IPS DF 6.9 (cell line): ENCODE data around the gene SIGLEC14.
"Not testable (repeated sequence)": the region's sequence is repeated elsewhere in the genome, so short reads cannot be mapped to it uniquely, and the experiment has no call there.

Source experiments
- DNase-seq: peaks from one replicate; pipeline ENCODE4 v3.0.0-alpha.2; 2013; ENCODE audit warnings: low read depth, low spot score
- H3K27ac ChIP-seq: one replicate; pipeline ENCODE4 v1.5.1; 2013; ENCODE audit warnings: low read length, control low read depth
- H3K27me3 ChIP-seq: 2 replicates; pipeline ENCODE4 v1.6.1; 2013; ENCODE audit warnings: mild to moderate bottlenecking, low read length; ENCODE audit not compliant: control insufficient read depth, insufficient read depth
- H3K36me3 ChIP-seq: 2 replicates; pipeline ENCODE4 v1.6.1; 2013; ENCODE audit warnings: low read length; ENCODE audit not compliant: control insufficient read depth, insufficient read depth
- H3K4me1 ChIP-seq: 2 replicates; pipeline ENCODE4 v1.6.1; 2013; ENCODE audit warnings: low read length; ENCODE audit not compliant: control insufficient read depth, insufficient read depth
- H3K4me3 ChIP-seq: 2 replicates; pipeline ENCODE4 v1.5.1; 2013; ENCODE audit warnings: mild to moderate bottlenecking, low read length
- H3K9me3 ChIP-seq: 2 replicates; pipeline ENCODE4 v1.6.1; 2013; ENCODE audit warnings: low read length, inconsistent platforms; ENCODE audit not compliant: control insufficient read depth, insufficient read depth
- WGBS: extraction: QIAGEN DNeasy Blood & Tissue Kit; methylation state at CpG from one replicate; pipeline ENCODE4 v1.1.7; 2013; ENCODE audit warnings: mixed read lengths, missing lambda C conversion rate; ENCODE audit not compliant: insufficient read length, insufficient coverage; 5-methylcytosine and 5-hydroxymethylcytosine counted together

The SIGLEC14 gene

DNA sequence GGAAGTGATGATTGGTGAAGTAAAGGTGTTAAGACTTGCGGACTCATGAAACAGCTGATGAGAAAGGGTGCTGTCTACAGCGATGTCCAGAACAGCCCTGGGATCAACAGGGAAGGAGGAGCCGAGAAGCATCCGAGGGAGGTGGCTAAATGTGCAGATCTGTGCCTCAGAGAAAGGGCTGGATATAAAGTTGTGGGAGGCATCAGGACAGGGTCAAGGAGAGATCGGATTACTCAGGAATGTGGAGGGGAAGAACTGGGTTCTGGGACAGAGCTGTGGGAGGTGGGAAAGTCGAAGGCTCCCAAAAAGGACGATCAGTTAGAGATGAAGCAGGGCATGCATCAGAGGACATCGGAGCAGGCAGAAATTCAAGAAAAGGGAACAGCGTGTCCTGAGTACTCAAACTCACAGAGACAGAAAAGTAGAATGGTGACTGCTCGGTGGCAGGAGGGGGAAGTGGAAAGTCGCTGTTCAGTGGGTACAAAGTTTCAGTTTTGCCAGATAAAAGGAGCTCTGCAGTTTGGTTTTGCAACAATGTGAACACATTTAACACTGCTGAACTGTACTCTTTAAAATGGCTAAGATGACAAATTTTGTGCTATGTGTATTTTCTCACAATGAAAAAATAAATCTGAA lies 1.9 kb downstream of the SIGLEC14 start:
- Histone ChIP-seq H3K27ac (no peak overlapping the region), H3K36me3 (no peaks in the 10 kb centered on the region), H3K27me3 (no peaks in the 10 kb centered on the region), H3K4me3 (no peak overlapping the region), H3K4me1 (no peaks in the 10 kb centered on the region), H3K9me3 (no peaks in the 10 kb centered on the region)
- WGBS = no CpG with 5 or more reads among the region's 11 CpGs
- DNase-seq = no peak

DNA sequence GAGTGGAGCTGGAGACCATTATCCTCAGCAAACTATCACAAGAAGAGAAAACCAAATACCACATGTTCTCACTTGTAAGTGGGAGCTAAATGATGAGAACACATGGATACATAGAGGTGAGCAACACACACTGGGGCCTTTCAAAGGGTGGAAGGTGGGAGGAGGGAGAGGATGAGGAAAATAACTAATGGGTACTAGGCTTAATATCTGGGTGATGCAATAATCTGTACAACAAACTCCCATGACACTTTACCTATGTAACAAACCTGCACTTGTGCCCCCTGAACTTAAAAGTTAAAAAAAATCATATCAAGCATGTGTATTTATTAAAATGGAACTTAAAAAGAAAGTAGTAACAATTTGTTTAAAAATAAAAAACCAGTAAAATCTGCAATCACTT lies 5.0 kb downstream of the SIGLEC14 start:
- DNase-seq = no peak
- H3K9me3 ChIP-seq = no peaks in the 10 kb centered on the region
- H3K4me1 ChIP-seq = no peaks in the 10 kb centered on the region
- H3K27me3 ChIP-seq = no peaks in the 10 kb centered on the region
- no peak overlapping the region for H3K4me3 ChIP-seq
- H3K27ac ChIP-seq = no peak overlapping the region
- H3K36me3 ChIP-seq = no peaks in the 10 kb centered on the region

DNA sequence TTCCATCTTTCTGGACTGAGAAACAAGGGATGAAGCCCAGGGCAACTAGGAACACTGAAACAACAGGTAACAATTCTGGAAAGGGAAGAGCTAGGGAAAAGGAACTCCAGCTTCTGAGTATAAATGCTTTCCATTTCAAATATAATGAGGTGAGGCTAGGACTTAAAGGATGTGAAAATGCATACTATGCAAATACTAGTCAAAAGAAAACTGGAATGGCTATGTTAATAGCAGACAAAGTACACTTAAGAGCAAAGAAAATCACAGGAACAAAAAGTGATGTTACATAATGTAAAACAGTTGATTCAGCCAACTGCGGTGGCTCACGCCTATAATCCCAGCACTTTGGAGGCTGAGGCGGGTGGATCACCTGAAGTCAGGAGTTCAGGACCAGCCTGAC lies 6.2 kb downstream of the SIGLEC14 start:
- Histone ChIP-seq H3K27ac (no peak overlapping the region), H3K27me3 (no peaks in the 10 kb centered on the region), H3K36me3 (no peaks in the 10 kb centered on the region), H3K9me3 (peaks cover 3% of the 10 kb centered on the region), H3K4me1 (no peaks in the 10 kb centered on the region), H3K4me3 (no peak overlapping the region)
- no CpG with 5 or more reads among the region's 3 CpGs for WGBS
- no peak for DNase-seq

DNA sequence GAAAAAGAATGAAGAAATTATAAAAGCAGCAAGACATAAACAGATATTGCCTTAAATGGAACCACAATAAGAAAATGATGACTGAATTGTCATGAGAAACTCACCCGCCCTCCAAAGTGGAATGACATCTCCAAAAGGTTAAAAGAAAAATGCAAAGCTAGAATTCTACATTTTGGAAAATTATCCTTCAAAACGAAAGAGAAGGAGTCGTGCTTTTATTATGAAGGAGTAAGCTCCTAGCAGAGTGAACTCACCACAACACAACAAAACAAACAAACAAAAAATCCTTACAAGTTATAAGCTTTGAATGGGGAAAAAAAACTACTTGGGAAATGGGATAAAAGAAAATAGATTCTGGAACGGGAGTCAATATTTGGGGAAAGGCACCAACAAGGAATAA lies 6.7 kb downstream of the SIGLEC14 start:
- Histone ChIP-seq H3K27ac (no peak overlapping the region), H3K9me3 (peaks cover 3% of the 10 kb centered on the region), H3K27me3 (no peaks in the 10 kb centered on the region), H3K36me3 (no peaks in the 10 kb centered on the region), H3K4me3 (no peak overlapping the region), H3K4me1 (no peaks in the 10 kb centered on the region)
- DNase-seq = no peak
- no CpG with 5 or more reads among the region's 4 CpGs for WGBS

DNA sequence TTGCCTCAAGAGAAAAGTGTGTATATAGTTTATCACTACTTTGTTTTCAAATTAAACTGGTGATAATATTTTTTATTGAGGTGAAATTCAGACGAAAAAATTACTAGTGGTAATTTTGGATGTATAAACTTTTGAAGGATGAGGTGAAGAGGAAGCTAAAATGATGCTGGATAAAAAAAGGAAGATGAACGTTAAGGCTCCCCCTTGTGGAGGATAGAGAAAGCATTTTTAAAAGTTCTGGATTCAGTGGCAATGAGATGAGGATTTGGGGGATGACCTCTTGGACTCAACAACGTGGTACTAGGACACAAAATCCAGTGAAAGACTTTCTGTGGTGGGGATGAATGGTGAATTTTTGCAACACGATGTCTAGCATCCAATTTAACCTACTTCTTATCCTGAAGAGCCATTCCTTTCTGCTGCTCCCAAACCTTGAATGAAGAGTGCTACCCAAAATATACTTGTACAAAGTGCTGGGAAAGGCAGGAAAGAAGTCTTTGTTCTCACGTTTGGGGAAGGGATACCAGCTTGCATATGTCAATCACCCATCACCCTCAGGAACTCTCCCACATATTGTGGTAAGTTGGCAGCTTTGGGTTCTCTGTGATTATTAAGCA lies 9.2 kb downstream of the SIGLEC14 start:
- no peaks in the 10 kb centered on the region for H3K4me1 ChIP-seq
- H3K27me3 ChIP-seq = no peaks in the 10 kb centered on the region
- WGBS = 100% methylated on average over 1 of the region's 5 CpGs
- DNase-seq = no peak
- no peaks in the 10 kb centered on the region for H3K36me3 ChIP-seq
- H3K9me3 ChIP-seq = peaks cover 3% of the 10 kb centered on the region
- H3K27ac ChIP-seq = no peak overlapping the region
- no peak overlapping the region for H3K4me3 ChIP-seq

DNA sequence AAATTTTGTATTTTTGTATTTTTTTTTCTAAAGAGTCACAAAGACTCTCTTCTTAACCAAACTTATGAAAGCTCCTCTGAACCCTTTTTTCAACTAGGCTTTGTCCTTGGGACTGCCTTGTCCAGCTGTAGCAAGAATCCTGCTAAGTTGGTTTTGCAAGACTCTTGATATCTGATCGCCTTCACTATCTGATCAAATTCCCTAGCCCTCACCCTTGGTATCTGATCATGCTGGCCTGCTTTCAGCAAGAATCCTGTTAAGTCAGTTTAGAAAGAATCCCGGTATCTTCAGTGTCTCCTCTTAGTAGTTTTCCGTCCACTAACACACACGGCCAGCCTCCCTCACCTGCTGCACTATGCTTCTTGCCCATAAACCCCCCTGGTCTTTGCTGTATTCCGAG lies 14.5 kb downstream of the SIGLEC14 start:
- H3K4me3 ChIP-seq = no peak overlapping the region
- DNase-seq = no peak
- no peak overlapping the region for H3K27ac ChIP-seq
- no peaks in the 10 kb centered on the region for H3K36me3 ChIP-seq
- H3K9me3 ChIP-seq = peaks cover 3% of the 10 kb centered on the region
- no peaks in the 10 kb centered on the region for H3K27me3 ChIP-seq
- H3K4me1 ChIP-seq = no peaks in the 10 kb centered on the region; the same call in 1 of the 2 replicates
- no CpG with 5 or more reads among the region's 5 CpGs for WGBS

DNA sequence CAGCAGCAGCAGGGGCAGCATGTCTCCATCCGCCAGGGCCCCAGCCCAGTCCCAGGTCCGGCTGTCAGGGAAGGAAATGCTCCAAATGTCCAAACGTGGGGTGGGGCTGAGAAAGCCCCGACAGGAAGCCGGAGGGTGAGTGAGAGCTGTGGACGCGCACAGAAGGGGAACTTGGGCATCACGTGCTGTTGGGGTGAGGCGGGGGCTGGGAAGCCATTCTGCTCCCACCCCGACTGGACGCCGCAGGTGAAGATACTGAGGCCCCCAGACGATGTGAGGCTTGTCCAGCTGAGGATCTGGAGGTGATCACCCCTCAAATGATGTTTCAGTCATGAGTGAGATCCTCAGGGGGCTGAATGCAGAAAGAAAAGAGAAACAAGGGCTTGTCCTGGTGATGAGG lies 16.3 kb downstream of the SIGLEC14 start, which contains the start of gene SIGLEC5:
TSS of gene SIGLEC5 (minus strand) at position 87 of the 400 bp plus-strand sequence. CDS start at position 21, 66 bp downstream.
- not testable (repeated sequence) for H3K27me3 ChIP-seq, H3K9me3 ChIP-seq, H3K4me1 ChIP-seq, H3K27ac ChIP-seq, DNase-seq, H3K36me3 ChIP-seq, H3K4me3 ChIP-seq
- no CpG with 5 or more reads among the region's 13 CpGs for WGBS

DNA sequence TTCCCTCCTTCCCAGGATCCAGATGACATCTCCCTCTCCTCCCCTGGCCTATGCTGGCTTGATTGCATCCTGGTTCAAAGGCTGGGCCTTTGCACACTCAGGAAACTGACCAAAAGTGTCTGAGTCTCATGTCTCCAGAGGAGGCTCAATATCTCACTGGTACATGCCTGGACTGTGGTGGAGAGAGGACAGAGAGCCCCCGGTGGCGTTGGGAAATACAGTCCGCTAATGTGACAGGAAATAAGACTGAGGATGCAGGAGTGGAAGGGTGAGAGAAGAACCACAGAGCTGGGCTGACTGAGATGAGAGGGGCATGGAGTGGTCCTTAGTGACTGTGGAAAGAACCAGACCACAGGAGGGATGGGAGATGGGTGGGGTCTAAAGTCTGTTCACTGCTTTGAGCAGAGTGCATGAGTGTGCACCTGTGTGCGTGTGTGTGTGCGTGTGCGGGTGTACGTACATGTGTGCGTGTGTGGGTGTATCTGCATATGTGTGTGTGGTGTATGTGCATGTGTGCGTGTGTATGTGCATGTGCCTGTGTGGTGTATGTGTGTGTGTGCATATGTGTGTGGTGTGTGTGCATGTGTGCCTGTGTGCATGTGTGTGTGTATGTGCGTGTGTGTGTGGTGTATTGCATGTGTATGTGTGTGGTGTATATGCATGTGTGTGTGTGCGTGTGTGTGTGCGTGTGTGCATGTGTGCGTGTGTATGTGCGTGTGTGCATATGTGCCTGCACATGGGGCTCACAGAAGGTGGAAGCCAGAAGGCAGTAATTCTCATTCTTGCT lies 18.3 kb downstream of the SIGLEC14 start:
- DNase-seq = no peak
- Histone ChIP-seq H3K27ac (no peak overlapping the region), H3K9me3 (no peaks in the 10 kb centered on the region), H3K4me3 (no peak overlapping the region), H3K27me3 (no peaks in the 10 kb centered on the region), H3K36me3 (no peaks in the 10 kb centered on the region), H3K4me1 (no peaks in the 10 kb centered on the region; the same call in 1 of the 2 replicates)
- no CpG with 5 or more reads among the region's 14 CpGs for WGBS

DNA sequence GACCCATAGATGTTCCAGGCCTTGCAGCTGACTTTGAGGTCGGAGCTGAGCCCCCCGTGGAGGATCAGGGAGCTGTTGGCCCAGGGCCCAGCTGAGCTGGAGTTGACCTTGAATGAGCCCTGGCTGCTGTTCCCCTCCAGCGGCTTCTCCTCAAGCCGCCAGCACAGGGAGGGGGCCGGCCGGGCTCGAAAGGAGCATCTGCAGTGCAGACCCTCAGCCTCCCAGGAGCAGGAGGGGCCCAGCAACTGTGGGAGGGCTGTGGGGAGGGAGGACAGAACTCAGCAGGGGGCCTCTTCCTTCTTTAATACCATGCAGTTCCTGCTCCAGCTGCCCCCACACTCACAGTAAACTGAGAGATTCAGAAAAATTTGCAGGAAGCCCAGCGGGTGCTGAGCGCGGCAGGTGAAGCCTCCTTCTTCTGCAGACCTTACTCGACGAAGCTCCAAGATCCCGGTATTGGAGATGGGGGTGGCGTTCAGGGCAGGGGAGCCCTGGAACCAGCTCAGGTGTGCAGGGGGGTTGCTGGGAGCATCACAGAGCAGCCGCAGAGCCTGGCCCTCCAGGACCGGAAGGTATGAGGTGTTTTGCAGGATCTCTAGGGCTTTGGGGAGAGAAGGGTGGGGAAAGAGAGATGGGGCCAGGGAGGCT lies 19.0 kb downstream of the SIGLEC14 start:
- Histone ChIP-seq H3K27ac (no peak overlapping the region), H3K36me3 (no peaks in the 10 kb centered on the region), H3K27me3 (no peaks in the 10 kb centered on the region), H3K4me1 (no peaks in the 10 kb centered on the region; the same call in 1 of the 2 replicates), H3K9me3 (no peaks in the 10 kb centered on the region), H3K4me3 (no peak overlapping the region)
- no peak for DNase-seq
- WGBS = no CpG with 5 or more reads among the region's 16 CpGs

DNA sequence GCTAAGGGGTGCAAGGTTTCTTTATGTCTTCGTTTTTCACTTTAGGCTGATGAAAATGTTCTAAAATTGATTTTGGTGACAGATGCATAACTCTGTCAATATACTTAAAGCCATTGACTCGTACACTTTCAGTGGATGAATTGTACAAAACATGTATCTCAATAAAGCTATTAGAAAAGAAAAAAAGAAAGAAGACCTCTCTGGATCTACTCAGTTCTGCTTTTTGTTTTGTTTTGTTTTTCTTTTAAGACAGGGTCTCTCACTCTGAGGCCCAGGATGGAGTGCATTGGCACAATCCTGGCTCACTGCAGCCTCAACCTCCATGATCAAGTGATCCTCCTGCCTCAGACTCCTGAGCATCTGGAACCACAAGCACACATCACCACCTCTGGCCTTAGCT lies 19.9 kb downstream of the SIGLEC14 start:
- no peaks in the 10 kb centered on the region for H3K27me3 ChIP-seq
- no peak overlapping the region for H3K27ac ChIP-seq
- no peaks in the 10 kb centered on the region for H3K9me3 ChIP-seq
- H3K4me3 ChIP-seq = no peak overlapping the region
- WGBS = no CpG with 5 or more reads among the region's 2 CpGs
- H3K36me3 ChIP-seq = no peaks in the 10 kb centered on the region
- DNase-seq = no peak
- no peaks in the 10 kb centered on the region; the same call in 1 of the 2 replicates for H3K4me1 ChIP-seq
